ENCODE measurements around the gene GNG3.

GNG3 gene

DNA sequence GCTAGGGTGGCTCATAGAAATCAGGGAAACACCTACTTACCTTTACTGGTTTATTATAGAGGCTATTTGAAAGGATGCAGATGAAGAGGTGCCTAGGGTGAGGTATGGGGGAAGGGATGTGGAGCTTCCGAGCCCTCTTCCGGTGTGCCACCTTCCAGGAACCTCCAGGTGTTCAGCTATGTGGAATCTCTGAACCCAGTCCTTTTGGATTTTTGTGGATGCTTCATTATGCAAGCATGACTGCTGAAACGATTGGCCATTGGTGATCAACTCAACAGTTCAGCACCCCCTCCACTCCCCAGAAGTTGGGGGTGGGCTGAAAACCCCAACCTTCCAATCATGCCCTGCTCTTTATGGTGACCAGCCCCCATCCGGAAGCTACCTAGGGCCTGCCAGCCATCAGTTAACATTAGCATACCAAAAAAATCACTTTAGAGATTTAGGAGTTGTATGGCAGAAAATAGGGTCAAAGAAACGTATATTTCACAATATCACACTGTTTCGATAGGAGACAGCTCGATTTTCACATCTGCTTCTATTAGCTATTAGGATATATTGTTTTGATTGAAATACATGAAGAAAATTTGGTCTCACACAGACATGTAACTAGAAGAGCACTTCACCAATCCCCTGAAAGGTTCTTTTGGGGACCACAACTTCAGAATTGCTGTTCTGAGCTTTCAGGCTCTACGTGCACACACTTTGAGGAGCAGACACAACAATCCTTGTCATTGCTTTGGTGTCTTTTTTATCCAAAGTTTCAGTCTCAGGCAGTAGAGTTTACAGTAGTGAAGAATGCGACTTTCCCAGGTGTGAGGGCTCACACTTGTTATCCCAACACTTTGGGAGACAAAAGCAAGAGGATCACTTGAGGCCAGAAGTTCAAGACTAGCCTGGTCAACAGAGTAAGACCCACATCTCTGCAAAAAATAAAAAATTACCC lies 50.6 kb downstream of the GNG3 start:
- DNase-seq (ENCODE audit: low spot score in 2 of 2) = no peak
- Mint-ChIP-seq H3K4me1 (peaks cover 27% of the 10 kb centered on the region), H3K27ac (ENCODE audit: low read depth) (peak overlapping the region; percentile 74), H3K27me3 (no peaks in the 10 kb centered on the region), H3K9me3 (no peaks in the 10 kb centered on the region), H3K36me3 (ENCODE audit: insufficient read depth) (peaks cover 18% of the 10 kb centered on the region), H3K4me3 (no peak overlapping the region)
- no peak for ATAC-seq (replicated peaks; ENCODE audit: extremely low read depth, poor library complexity, severe bottlenecking)

Data from central memory CD8-positive, alpha-beta T cell (primary cell).